Adrenal gland (tissue), 5 donors: ENCODE data around the gene KDR.

Source experiments
- CTCF ChIP-seq, 6 experiments: fragments of 450-650 bp in 4 of 6; fragments of 200-600 bp in 2 of 6; sonication (generic) in 1 of 6; IDR thresholded peaks; 1 replicate in 5 of 6; 2 replicates in 1 of 6; pipeline versions ENCODE4 v1.5.1 to v1.8.0; 2016 to 2021; ENCODE audit warnings: antibody characterized with exemption in 6 of 6, mild to moderate bottlenecking in 2 of 6, moderate library complexity in 1 of 6
- POLR2A ChIP-seq, 2 donors: fragments of 450-650 bp; IDR thresholded peaks; one replicate each; pipeline ENCODE4 v1.6.1; 2017; ENCODE audit warnings: antibody characterized with exemption in 2 of 2, mild to moderate bottlenecking in 2 of 2, moderate library complexity in 1 of 2
- donor health status: DM: no; HTN: no; CAD: no.

DNA sequence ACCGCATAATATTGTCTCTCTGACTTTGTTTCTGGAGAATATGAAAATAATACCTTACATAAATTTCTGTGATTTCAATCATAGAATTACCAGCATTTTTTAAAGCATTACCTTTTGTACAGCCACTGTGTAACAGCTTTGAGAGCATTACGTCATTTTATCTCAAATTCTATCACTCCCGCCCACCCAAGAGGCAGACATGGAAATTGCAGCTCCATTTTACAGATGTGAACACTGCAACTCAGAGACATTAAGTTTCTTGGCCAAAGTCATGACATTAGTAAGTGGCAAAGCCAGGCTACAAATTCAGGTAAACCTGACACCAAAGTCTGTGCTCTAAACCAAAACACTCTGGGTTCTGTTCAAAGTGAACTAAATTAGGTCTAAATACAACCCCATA is 33.6 kb upstream of the KDR start:
- TF ChIP-seq CTCF (IDR thresholded peaks at IDR 0.05) (no peak), POLR2A (IDR thresholded peaks at IDR 0.05) (no peak)
